ENCODE data around the gene IGFN1.

The IGFN1 gene

DNA sequence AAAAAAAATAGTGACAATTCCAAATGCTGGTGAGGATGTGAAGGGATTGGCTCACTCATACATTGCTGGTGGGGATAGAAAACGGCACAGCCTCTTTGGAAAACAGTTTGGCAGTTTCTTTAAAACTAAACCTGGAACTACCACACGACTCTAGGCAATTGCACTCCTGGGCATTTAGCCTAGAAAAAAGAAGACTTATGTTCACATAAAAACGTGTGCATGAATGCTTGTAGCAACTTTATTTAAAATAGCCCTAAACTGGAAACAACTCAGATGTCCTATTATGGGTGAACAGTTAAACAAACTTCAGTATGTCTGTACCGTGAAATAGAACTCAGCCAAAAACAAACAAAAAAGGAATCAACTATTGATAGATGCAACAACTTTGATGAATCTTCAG lies 26.9 kb upstream of the IGFN1 start:
- DNase-seq (ENCODE audit: low spot score), result no peak

DNA sequence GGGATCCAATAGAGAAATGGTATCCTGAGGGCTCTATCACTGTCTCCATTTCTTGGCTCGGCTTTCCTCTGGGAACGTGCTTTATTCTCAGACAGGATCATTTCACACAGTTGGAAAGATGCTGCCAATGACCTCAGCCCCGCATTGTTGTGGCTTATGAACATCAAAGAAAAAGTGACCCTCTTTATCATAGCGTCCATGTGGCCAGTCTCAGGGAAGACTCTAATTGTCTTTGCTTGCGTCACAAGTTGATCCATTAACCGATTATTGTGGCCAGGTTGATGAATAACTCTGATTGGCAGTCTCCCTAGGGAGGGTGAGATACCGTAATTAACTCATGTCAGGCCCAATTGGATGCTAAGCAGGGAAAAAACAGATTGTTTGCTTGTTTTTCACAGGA lies 26.0 kb upstream of the IGFN1 start:
- DNase-seq (ENCODE audit: low spot score), result no peak

DNA sequence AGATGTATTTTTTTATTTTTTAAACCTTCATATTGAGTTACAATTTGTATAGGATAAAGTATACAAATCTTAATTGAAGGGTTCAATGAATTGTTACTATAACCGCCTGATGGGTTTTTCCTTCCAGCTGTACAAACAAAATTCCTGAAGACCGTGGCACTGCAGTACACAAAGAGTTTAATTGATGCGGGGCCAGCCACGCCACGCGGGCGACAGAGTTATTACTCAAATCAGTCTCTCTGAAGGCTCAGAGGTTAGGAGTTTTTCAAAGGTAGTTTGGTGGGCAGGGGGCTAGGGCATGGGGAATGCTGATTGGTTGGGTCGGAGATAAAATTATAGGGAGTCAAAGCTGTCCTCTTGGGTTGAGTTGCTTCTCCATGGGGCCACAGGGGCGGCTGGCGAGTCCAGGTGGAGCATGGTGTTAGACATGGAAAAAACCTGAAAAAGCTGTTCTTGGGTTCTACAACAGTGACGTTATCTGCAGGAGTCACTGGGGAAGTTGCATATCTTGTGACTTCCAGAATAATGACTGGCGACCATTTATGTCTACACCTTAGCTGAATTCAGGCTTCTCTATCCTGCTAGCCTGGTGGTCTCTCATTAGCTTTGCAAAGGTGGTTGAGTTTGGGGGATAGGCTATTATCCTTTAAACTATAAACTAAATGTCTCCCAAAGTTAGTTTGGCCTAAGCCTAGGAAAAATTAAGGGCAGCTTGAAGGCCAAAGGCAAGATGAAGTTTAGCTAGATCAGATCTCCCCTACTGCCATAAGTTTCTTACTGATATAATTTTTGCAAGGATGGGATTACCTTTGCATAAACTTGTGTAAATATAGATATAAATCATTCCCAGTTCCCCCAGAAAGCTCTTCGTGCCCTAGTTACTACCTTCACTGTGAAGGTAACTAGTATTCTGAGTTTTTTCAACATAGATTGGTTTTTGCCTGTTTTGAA lies 23.3 kb upstream of the IGFN1 start:
- DNase-seq (ENCODE audit: low spot score), result no peak

DNA sequence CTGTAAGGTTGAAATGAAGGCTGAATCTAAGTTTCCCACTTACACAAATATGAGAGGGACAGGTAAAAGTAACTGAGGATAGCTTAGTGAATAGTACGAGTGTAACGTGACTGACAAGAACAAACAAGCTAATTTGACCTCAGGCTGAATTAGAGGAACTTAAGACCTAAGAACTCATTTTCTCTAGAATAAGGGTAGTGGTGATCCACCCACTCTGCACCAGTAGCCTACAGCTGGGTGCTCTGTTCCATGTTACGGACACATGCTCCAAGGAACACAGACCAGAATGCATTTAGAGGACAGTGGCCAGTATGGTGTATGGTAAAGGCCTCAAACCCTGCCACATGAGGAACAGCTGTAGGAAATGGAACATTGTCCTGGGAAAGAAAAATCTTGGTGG lies 21.4 kb upstream of the IGFN1 start:
- no peak for DNase-seq (ENCODE audit: low spot score)

DNA sequence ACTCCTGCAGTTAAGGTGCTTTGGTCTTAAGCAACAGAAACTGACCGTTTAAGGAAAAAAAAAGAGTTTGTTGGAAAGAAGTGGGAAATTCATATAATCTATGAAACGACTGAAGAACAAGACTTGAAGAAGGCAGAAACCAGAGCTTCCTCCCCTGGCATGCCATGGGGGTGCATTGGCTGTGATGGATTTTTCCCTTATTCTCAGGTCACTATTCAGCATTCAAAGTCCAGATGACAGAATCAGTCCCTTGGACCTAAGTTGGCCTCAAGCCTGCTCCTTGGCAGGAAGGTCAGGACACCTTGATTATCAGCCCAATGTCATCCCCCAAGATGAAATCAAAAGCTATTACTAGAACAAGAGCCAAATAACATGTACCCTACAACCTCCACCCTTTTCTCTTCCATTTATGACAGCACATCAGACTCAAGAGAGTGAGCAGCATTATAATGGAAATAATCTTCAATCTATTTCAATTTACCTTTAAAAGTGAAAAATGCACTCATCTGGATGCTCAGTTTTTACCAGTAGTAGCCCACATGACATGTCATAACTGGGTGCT lies 20.6 kb upstream of the IGFN1 start:
- no peak for DNase-seq (ENCODE audit: low spot score)

DNA sequence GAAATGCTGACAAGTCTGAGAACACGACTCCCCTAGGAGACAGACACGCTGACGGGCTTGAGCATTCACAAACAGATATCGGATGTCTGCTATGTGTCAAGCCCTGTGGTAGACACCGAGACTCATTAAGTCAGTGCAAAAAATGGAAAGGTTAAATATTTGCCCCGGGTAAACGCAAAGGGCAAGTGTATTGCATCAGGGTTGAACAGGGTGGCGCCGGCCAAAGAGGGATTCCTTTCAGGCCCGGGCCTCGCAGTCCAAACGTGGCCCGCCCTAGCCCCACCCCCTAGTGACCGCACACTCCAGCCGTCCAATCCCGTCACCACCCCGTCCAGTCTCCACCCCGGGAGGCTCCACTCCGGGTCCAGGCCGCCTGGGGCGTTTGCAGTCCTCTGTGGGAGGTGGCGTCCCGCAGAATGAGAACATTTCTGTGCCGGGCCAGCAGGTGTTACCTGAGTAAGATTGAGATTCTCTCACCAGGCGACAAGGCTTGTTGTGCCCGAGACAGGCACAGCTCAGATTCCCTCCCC lies 20.0 kb upstream of the IGFN1 start:
- DNase-seq (ENCODE audit: low spot score), result peak; percentile 95

DNA sequence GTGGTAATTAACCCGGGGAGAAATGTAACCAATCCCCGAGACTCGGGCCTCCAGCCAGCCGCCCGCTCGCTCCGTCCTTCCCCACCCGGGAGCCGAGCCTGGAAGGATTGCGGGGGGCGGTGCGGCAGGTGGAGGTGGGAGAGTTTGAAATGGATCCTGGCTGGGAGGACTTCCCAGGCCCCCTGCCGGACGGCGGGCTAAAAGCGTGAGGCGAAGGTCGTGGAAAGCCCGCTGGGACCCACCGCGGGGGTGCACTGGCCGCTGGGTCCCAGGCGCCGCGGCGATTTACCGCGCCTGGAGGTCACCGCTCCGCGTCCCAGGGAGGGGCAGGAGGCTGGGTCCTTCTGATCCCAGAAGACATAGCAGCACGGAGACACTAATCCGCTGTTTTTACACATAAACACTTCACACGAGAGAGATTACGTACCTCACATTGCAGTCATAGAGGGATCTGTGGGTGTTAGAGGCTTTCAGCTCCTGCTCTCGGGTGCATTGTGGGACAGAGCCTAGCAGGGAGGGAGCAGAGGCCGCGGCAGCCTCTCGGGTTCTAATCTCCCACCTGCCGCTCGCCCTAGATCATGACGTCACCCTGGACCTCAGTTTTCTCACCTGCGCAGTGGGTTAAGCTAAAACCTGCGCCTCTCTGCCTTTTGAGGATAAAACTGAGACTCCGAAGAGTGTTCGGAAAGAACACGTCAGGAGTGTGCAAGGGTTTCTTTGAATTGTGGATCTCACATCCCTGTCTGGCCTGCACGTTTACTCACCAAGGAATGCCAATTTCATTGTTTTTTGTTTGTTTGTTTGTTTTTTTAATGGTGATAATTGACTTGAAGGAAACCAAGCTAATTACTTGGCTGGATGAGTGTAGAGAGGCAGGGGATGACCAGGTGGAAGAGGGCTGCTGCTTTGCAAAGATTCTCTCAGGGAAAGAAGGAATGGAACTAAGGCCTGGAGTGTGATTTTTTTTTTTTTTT lies 19.3 kb upstream of the IGFN1 start:
- DNase-seq (ENCODE audit: low spot score), result no peak

DNA sequence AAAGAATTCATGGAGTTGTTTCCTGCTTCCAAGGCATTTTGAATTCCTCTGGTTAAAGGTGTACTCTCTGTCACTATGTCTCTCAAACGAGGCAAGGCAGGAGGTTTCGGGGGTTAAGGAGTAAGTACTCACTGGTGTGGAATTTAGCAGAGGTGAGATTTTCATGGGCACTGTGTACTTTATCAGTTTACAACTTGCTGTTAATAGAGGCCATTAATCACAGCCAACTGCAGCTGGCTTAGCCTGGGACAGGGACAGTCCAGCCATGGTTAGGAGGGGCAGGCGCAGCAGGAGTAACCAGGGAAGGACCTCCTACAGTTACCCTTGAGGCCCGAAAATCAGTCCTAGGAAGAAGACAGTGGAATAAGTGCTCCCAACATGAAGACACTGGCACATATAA lies 18.3 kb upstream of the IGFN1 start:
- DNase-seq (ENCODE audit: low spot score), result no peak

DNA sequence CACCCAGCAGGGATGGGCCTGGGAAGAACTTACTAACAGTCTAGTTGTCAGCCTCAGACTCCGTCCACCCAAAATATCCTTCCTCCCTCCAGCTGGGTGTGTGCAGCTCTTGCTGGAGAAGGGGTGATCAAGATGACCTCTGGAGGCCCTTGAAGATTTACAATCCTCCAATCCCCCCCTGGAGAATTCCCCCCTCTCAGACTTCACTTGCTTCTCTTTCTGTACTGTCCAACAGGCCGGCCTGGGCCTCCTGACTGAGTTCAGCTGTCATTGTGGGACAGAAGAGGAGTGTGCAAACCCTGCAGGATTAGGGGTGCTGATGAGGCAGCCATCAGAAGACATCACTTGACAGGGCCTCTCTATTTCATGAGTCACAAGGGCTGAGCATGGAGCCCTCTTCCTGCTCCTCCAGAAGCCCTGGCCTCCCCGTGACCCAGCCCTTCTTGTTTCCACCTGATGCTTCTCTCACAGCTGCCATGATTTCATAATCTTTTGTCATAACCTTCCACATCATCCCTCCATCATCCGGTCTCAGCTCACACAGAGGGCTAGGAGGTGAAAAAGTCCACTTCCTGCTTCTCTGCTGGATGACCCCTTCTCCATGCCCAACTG lies 17.5 kb upstream of the IGFN1 start:
- DNase-seq (ENCODE audit: low spot score), result no peak

DNA sequence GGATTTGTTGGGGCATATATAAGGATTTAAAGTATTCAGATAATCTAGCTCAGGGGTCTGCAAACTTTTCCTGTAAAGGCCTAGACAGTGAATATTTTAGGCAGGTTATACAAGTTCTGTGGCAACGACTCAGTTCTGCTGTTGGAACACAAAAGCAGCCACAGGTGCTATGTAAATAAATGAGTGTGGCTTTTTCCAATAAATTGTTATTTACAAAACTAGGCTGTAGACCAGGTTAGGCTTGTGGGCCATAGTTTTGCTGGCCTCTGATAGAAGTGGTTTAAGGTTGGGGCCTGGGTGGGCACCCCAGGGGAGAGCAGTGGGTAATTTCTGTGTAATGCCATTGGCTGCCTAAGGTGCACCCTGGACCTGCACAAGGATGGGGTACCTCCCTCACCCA lies 16.9 kb upstream of the IGFN1 start:
- no peak for DNase-seq (ENCODE audit: low spot score)

DNA sequence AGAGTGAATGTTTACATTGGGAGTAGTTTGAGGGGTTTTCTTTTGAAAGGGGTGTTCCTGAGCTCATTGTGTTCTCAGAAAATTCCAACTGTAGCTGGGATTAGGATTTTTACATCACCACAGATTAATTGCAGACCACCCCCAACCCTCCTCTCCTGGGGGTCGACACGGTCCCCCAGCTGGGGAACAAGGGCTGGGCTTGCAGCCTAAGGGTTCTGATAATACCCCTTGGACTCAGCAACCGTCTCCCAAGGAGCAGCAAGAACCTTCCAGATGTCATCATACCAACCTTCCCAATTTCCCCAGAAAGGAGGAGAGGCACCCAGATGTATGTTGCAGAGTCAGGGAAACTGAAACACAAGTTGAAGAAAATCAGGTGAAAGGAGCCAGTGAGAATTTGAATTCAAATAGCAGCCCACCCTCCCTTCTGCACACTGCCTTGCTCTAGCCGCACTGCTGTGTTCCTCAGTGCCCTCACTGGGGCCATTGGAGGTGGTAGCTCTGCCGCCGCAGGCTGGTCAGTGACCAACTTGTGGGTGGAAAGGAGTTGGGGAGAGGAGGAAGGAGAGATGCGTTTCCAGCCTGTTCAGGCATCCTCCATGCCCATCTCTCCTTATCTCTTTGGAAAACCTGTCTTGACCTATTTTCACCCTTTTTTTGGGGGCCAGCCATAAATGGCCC lies 14.7 kb upstream of the IGFN1 start:
- DNase-seq (ENCODE audit: low spot score), result no peak

DNA sequence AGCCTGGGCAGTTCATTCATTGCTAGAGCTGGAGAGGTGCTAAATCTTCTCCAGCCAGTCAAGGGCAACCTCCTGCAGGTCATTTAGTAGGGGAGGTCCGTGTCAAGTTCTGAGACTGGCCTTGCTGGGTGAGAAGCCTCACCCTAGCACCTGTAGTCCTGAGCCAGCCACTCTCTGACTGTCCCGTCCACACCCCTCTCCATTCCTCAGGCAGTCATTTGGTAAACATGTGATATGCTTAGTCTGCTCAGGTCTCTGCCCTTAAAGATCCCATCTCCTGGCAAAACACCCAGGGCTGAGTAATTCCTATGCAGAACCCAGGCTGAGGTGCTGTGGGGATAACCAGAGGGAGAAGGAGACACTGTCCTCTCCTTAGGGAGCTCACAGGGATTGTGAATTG lies 13.7 kb upstream of the IGFN1 start:
- no peak for DNase-seq (ENCODE audit: low spot score)

DNA sequence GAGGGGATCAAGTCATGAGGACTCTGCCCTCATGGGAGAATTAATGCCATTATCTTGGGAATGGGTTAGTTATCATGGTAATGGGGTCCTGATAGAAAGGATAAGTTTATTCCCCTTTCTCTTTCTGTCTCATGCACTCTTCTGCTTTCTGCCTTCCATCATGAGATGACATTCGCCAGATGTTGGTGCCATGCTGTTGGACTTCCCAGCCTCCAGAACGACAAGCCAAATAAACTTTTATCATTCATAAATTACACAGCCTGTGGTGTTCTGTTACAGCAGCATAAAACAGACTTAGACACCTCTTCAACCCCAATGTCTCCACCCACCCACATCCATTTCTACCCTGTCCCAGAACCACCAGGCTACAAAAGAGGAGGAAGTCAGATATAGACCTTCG lies 11.9 kb upstream of the IGFN1 start:
- DNase-seq (ENCODE audit: low spot score), result no peak

DNA sequence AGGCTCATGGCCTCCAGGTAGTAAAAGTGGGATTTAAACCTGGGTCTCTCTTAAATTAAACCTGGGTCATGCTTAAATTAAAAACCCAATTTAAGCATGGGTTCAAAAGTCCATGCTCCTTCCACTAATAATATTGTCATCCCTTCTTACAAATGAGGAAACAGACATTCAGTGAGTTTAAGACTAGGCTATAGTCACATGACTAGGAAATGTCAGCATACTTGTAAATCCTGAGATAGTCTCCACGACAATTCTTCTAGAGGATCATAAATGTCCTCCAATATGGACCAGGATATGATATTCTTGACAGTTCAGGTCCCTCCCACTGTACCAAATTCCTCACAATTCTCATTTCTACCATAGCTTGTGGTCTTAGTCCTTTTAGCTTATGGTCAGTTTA lies 10.5 kb upstream of the IGFN1 start:
- DNase-seq (ENCODE audit: low spot score), result no peak

DNA sequence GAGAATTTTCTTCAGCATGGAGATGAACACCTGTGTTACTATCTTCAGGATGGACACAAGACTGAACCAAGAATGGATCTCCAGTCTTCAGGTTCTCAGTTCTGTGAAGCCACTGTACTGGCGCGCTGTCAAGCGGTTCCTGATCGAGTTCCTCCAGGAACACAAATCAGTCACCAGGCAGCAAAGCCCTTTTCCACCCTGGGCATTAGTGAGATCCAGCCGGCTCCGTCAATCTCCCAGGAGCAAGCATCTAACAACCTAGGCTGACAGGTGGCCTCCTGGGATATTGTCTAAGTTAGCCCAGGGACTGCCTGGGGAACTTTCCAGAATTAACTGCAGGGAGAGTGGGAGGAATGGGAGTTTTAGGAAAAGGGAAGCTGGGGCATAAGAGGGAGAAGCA lies 9.7 kb upstream of the IGFN1 start:
- no peak for DNase-seq (ENCODE audit: low spot score)

DNA sequence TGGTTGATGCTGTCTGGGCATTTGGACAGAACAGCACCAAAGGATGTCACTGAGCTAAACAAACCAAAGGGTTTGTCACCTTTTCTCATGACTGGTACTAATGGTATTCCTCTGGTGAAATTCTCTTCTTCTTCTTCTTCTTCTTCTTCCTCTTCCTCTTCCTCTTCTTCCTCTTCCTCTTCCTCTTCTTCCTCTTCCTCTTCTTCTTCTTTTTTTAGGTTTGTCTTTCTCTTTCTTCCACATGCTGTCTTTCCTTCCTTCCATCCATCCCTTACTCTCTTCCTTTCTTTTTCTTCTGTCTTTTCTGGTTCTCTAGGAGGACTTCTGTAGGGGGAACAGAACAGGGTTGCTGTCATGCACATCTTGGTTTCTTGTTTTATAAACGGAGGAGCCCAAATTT lies 9.3 kb upstream of the IGFN1 start:
- DNase-seq (ENCODE audit: low spot score), result no peak

DNA sequence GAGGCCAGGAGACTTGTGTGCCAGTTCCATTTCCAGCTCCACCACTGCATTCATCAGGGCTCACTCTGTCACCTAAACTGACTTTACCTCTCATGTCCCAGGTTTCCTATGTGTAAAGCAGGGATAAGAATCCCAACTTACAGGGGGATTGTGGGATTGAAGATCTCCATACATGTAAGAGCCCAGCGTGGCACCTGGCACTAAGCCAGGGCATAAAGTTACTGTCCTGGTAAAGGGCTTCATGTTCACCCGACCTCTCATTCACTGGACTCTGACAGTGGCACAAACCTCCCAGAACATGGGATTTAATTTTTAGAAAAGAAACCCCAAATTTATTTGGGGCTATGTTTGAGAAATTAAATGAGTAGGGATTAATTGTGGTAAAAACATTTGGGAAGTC lies 8.9 kb upstream of the IGFN1 start:
- no peak for DNase-seq (ENCODE audit: low spot score)

DNA sequence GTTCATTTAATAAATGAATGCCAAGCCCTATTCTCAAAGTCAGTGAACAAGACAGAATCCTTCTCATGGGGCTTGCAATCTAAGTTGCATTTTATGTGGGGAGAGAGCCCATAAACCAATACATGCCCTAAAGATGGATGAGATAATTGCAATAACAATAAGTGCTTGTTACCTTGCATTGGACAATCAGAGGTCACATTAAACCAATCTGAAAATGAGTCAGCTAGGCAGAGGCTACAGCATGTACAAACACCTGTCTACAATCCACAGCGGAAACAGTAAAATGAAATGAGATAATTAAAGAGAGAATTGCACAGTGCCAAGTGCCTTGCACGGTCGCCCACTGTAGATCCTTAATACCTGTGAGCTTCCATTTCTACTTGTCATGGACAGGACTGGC lies 7.4 kb upstream of the IGFN1 start:
- DNase-seq (ENCODE audit: low spot score), result no peak

DNA sequence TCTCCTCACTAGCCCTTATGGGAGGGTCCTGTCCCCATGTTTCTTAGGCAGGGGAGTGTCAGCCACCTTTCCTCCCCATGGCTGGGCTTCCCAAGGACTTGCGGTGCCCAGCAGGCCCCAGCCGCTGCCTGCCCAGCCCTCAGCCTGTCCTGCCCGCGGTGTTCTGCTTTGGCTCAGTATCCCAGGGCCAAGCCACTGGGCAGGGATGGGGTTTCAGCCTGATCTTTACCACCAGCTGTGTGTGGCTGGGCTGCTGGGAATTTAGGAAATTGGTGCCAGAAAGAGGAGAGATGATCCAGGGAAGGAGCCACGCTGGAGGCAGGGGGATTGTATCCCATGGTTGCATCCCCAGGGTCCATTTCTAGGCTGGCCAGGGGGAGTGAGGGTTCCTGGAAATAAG lies 6.9 kb upstream of the IGFN1 start:
- no peak for DNase-seq (ENCODE audit: low spot score)

DNA sequence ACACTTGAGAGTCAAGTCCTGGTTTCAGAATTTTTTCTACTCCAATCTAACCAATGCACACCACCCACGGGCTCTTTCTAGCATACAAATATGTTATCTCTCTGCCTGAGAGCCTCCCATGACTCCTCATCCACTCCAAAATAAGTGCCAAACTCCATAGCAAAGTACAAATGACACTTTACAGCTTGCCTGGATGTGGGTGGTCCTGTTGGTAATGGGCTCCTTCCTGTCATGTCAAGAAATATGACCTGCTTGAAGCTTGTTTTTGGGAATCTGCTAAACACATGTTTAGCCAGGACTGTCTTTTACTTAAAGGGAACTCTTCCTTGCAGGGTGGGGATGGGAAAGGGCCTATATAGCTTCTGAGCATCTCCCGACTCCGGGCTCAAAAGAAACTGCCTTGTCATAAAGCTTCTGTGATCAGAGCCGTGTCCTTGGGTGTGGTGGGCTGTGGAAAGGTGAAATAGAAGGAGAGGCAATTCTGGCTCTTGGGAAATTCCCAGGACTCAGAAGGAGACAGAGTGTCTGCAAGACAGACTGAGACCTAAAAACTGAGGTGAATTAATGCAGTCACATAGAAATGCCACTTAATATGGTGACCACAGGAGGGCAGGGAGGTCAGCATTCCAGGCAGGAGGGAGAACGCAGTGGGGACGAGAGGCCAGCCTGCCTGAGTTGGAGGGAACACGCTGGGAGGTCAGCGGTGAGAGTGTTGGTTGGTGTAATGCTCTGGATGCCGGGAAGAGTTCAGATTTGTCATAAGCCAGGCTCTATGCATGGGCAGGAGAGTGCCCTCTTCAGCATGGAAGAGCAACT lies 6.1 kb upstream of the IGFN1 start:
- DNase-seq (ENCODE audit: low spot score), result peak; percentile 45

DNA sequence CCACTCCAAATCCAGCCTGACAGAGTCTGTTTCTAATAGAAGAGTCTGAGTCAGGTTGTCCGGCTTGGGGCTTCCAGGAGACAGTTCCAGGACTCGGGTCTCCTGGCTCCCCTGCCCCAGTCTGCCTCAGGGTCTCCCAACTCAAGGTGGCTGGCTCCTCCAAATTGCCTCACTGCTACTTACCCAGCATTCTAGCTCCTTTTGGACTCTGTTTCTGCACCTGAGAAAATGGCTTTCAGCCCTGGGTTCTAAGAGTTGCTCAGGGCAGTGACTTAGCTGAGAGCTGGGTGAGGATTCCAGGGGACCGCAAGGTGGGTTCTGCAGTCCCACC lies 5.5 kb upstream of the IGFN1 start:
- no peak for DNase-seq (ENCODE audit: low spot score)

Data from COLO829 (cell line).